Endothelial cell (in vitro differentiated cells): ENCODE measurements around the gene PLCL2. TPM values are rescaled to one million over a fixed set of nuclear protein-coding genes. Genes with fewer than 3 reads are reported as not detected.

Source experiments
- DNase-seq: peaks from one replicate; pipeline ENCODE4 v3.0.0; 2021; ENCODE audit warnings: low spot score
- H3K27ac Mint-ChIP-seq: one replicate; pipeline ENCODE4 v1.8.0; 2021; ENCODE audit warnings: mixed read lengths, inconsistent platforms; ENCODE audit not compliant: unreplicated experiment
- H3K27me3 Mint-ChIP-seq: one replicate; pipeline ENCODE4 v1.8.0; 2021; ENCODE audit warnings: mild to moderate bottlenecking, moderate library complexity, mixed read lengths, inconsistent platforms; ENCODE audit not compliant: unreplicated experiment
- H3K36me3 Mint-ChIP-seq: one replicate; pipeline ENCODE4 v1.8.0; 2021; ENCODE audit warnings: mild to moderate bottlenecking, low read depth, mixed read lengths, inconsistent platforms; ENCODE audit not compliant: unreplicated experiment
- H3K4me1 Mint-ChIP-seq: one replicate; pipeline ENCODE4 v1.8.0; 2021; ENCODE audit warnings: mild to moderate bottlenecking, mixed read lengths, inconsistent platforms; ENCODE audit not compliant: unreplicated experiment
- H3K4me3 Mint-ChIP-seq: one replicate; pipeline ENCODE4 v1.8.0; 2021; ENCODE audit warnings: mild to moderate bottlenecking, mixed read lengths, inconsistent platforms; ENCODE audit not compliant: unreplicated experiment
- H3K9me3 Mint-ChIP-seq: one replicate; pipeline ENCODE4 v1.8.0; 2021; ENCODE audit warnings: mixed read lengths, inconsistent platforms; ENCODE audit not compliant: unreplicated experiment
- total RNA-seq: library from RNA; stranded (reverse); fragmentation: NEBNext Ultra II Directional; extraction: Animal tissue kit (Norgen Biotek cat#: 25700); gene quantifications from one replicate; pipeline ENCODE4 v1.2.1, GENCODE V29; 2021; ENCODE audit not compliant: unreplicated experiment
- TF ChIP-seq, protein P1 (sequence below): fragments of 200-600 bp; sonication (generic); IDR thresholded peaks from one replicate; pipeline ENCODE4 v1.5.0; 2021; ENCODE audit warnings: antibody characterized with exemption; ENCODE audit not compliant: unreplicated experiment

Gene PLCL2
- total RNA-seq, 1 donor from 2014 or later, result 18.8 TPM

GRCh38 chr3:16888785-16889607 lies 4.2 kb downstream of the PLCL2 start:
- Mint-ChIP-seq H3K9me3 (no peaks in the 10 kb centered on the region), H3K27me3 (peaks cover 9% of the 10 kb centered on the region), H3K4me1 (peaks cover 25% of the 10 kb centered on the region), H3K36me3 (no peaks in the 10 kb centered on the region), H3K4me3 (no peak overlapping the region), H3K27ac (no peak overlapping the region)
- DNase-seq, result no peak
- TF ChIP-seq, protein P1, sequence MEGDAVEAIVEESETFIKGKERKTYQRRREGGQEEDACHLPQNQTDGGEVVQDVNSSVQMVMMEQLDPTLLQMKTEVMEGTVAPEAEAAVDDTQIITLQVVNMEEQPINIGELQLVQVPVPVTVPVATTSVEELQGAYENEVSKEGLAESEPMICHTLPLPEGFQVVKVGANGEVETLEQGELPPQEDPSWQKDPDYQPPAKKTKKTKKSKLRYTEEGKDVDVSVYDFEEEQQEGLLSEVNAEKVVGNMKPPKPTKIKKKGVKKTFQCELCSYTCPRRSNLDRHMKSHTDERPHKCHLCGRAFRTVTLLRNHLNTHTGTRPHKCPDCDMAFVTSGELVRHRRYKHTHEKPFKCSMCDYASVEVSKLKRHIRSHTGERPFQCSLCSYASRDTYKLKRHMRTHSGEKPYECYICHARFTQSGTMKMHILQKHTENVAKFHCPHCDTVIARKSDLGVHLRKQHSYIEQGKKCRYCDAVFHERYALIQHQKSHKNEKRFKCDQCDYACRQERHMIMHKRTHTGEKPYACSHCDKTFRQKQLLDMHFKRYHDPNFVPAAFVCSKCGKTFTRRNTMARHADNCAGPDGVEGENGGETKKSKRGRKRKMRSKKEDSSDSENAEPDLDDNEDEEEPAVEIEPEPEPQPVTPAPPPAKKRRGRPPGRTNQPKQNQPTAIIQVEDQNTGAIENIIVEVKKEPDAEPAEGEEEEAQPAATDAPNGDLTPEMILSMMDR, result no peak

GRCh38 chr3:16890597-16891333 lies 6.0 kb downstream of the PLCL2 start:
- no peaks in the 10 kb centered on the region for H3K9me3 Mint-ChIP-seq
- peaks cover 2% of the 10 kb centered on the region for H3K27me3 Mint-ChIP-seq
- TF ChIP-seq, protein P1, result no peak
- peaks cover 19% of the 10 kb centered on the region for H3K4me1 Mint-ChIP-seq
- no peak overlapping the region for H3K4me3 Mint-ChIP-seq
- no peak overlapping the region for H3K27ac Mint-ChIP-seq
- no peak for DNase-seq
- H3K36me3 Mint-ChIP-seq, result no peaks in the 10 kb centered on the region

DNA sequence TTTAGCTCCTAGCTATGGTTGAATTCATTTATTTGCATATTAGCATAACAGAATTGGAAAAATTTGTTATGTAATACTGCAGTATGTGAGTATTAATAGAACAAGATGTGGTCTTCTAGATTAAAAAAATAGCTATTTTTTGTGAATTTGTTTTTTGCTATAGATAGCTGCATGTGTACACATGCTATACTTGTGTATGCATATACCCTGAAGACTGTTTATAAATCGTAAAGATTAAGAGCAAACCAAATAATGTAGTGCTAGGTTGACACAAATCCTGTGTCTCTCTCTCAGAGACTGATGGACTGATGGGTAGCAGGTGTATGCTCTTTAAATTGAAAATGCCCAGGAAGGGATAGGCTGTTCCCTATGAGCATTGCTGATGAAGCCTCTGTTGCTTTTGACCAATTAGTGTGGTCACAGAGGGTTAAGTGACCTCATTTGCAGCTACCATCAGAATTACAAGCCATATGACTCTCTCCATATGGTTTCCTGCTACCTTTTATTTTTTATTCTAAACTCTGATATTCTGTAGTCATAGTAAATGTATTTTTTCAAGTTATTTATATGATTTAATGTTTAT lies 9.0 kb downstream of the PLCL2 start:
- Mint-ChIP-seq H3K27ac (no peak overlapping the region), H3K36me3 (no peaks in the 10 kb centered on the region), H3K9me3 (no peaks in the 10 kb centered on the region), H3K27me3 (no peaks in the 10 kb centered on the region), H3K4me3 (no peak overlapping the region), H3K4me1 (peaks cover 14% of the 10 kb centered on the region)
- DNase-seq, result no peak
- TF ChIP-seq, protein P1, result no peak

GRCh38 chr3:16896094-16896627 lies 11.4 kb downstream of the PLCL2 start:
- Mint-ChIP-seq H3K27ac (no peak overlapping the region), H3K4me1 (peaks cover under 1% of the 10 kb centered on the region), H3K27me3 (no peaks in the 10 kb centered on the region), H3K4me3 (no peak overlapping the region), H3K9me3 (no peaks in the 10 kb centered on the region), H3K36me3 (no peaks in the 10 kb centered on the region)
- TF ChIP-seq, protein P1, result no peak
- DNase-seq, result no peak
